Activated naive CD8-positive, alpha-beta T cell (primary cell): Measurements from ENCODE around the gene PTPRT.

Source experiments
- H3K27ac Mint-ChIP-seq: one replicate; pipeline ENCODE4 v1.8.0; 2021; ENCODE audit warnings: mixed read lengths
- H3K27me3 Mint-ChIP-seq: one replicate; pipeline ENCODE4 v1.8.0; 2021; ENCODE audit warnings: mixed read lengths
- H3K36me3 Mint-ChIP-seq: one replicate; pipeline ENCODE4 v1.8.0; 2021; ENCODE audit warnings: mixed read lengths
- H3K4me1 Mint-ChIP-seq: one replicate; pipeline ENCODE4 v1.8.0; 2021; ENCODE audit warnings: low read depth, mixed read lengths
- H3K4me3 Mint-ChIP-seq: one replicate; pipeline ENCODE4 v1.8.0; 2021; ENCODE audit warnings: mild to moderate bottlenecking, mixed read lengths
- H3K9me3 Mint-ChIP-seq: one replicate; pipeline ENCODE4 v1.8.0; 2021; ENCODE audit warnings: low read depth, mixed read lengths

PTPRT gene

DNA sequence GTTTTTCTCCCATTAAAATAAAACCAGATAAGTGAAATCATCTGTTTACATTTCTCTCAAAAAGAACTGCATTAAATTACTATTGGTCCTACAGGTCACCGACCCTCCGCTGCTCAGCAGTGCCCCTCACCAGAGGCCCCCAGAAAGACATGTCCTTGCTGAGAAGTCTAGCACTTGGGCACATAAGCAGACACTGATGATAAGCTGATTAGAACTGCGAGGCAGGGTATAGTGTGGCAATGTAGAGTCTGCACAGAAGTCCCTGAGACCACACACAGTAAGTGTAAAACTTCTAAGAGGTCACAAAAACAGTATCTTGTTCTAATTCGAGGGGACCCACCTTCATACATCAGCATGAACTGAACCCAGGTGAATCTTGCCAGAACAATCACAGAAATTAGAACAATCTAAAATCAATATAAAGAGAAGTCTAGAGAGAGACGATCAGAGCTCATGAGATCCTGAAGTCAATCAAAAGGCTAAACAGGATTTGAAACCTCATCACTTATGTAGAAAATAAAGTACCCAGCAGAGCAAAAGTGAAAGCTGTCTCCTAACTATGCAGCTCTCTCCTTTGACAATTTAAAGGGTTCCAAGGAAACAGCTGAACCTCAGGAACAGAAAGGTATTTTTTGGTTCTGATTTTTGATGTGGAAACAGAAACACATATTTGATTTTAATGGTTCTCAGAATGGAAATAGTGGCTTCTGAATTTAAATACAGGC lies 182.9 kb downstream of the PTPRT start:
- no peak overlapping the region for H3K4me3 Mint-ChIP-seq
- no peak overlapping the region for H3K27ac Mint-ChIP-seq
- H3K27me3 Mint-ChIP-seq, result no peaks in the 10 kb centered on the region
- no peaks in the 10 kb centered on the region for H3K36me3 Mint-ChIP-seq
- no peaks in the 10 kb centered on the region for H3K4me1 Mint-ChIP-seq
- no peaks in the 10 kb centered on the region for H3K9me3 Mint-ChIP-seq

DNA sequence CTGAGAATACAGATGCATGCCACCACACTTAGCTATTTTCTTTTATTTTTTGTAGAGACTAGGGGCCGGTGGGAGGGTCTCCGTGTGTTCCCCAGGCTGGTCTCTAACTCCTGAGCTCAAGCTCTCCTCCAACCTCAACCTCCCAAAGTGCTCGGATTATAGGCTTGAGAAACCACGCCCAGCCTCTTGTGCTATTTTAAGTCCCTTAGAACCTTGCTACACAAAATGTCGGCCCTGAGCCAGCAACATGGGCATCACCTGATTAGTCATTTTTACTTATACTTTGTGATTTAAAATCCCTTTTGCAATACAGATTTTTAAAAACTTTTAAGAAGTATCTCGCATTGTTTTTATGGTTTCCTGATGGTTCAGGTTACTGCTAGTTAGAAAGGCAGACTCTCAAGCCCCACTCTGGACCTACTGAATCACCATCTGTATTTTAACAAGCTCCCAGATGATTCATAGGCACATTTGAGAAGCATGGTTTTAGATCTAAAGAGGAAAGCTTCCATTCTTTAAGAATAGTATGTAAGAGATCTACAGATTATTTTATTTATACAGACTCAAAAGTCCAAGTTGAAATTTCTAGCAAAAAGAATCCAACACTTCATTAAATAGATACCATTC lies 186.3 kb downstream of the PTPRT start:
- no peaks in the 10 kb centered on the region for H3K4me1 Mint-ChIP-seq
- no peaks in the 10 kb centered on the region for H3K36me3 Mint-ChIP-seq
- H3K27ac Mint-ChIP-seq, result no peak overlapping the region
- no peaks in the 10 kb centered on the region for H3K9me3 Mint-ChIP-seq
- H3K27me3 Mint-ChIP-seq, result peaks cover under 1% of the 10 kb centered on the region
- no peak overlapping the region for H3K4me3 Mint-ChIP-seq

DNA sequence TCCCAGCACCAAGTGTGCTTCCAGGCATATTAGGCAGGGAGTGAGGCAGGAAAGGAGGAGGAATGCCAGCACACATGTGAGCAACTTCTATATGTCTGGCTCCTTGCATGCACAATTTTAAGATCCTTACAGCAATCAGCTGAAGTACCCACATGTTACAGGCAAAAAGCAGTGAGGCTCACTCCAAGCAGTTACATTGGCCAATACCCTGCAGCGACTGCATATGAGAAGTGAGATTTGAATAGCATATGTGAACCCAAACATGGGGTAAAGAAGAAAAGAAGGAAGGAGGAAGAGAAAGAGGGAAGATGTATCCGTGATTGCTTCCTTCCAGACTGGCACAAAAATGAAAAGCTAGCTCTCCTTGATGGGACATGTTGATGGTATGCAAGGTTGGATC lies 193.6 kb downstream of the PTPRT start:
- no peak overlapping the region for H3K27ac Mint-ChIP-seq
- no peaks in the 10 kb centered on the region for H3K9me3 Mint-ChIP-seq
- no peak overlapping the region for H3K4me3 Mint-ChIP-seq
- H3K36me3 Mint-ChIP-seq, result no peaks in the 10 kb centered on the region
- H3K27me3 Mint-ChIP-seq, result peaks cover 2% of the 10 kb centered on the region
- no peaks in the 10 kb centered on the region for H3K4me1 Mint-ChIP-seq

DNA sequence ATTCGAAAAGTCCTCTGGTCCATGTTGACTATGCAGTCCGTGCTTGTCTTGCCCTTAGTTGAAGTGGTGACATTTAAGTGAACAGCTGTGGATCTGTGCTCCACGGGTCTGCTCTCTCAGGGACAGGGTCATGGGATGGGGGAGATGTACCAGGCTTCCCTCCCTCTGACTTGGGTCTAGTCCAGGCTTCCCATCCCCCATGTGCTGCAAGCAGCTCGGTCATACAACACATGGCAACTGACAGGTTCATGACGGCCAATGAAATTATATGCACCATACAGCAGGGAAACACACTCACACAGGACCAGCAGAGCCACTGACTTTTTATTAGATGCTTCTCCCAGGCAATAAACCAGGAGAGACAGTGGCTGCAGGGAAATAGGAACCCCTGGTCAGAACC lies 201.4 kb downstream of the PTPRT start:
- Mint-ChIP-seq H3K36me3 (no peaks in the 10 kb centered on the region), H3K27me3 (peaks cover 6% of the 10 kb centered on the region), H3K27ac (no peak overlapping the region), H3K9me3 (peaks cover 4% of the 10 kb centered on the region), H3K4me3 (no peak overlapping the region), H3K4me1 (no peaks in the 10 kb centered on the region)

DNA sequence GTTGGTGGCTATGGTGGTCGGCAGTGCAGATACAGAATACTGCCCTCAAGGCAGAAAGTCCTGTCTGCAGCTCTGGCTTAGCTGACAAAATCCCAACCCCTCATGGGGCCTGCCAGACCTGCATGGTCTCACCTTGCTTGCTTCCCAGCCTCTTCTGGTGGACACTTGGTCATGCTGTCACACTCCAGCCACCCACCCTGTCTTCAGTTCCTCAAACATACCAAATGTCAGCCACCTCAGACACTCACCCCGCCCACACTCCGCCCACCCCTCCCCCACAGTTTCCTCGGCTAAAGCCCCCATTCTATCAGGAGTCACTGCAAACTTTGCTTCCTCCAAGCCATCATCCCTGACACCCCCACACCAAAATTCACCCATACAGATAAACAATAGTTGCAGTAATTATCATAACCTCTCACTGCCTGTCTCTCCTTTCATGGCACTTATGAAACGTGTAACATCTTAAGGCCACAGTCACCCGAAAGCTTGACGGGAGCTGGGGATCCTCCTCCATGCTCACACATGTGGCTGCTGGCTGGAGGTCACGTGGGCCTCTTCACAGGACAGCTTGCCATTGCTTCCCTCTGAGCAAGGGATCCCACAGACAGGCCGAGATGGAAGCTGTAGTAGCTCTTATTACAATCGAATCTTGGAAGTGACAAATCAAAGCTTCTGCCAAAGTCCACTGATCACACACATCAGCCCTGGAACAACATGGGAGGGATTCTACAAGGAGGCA lies 202.2 kb downstream of the PTPRT start:
- Mint-ChIP-seq H3K36me3 (no peaks in the 10 kb centered on the region), H3K27ac (no peak overlapping the region), H3K4me1 (no peaks in the 10 kb centered on the region), H3K4me3 (no peak overlapping the region), H3K27me3 (peaks cover 6% of the 10 kb centered on the region), H3K9me3 (peaks cover 4% of the 10 kb centered on the region)

DNA sequence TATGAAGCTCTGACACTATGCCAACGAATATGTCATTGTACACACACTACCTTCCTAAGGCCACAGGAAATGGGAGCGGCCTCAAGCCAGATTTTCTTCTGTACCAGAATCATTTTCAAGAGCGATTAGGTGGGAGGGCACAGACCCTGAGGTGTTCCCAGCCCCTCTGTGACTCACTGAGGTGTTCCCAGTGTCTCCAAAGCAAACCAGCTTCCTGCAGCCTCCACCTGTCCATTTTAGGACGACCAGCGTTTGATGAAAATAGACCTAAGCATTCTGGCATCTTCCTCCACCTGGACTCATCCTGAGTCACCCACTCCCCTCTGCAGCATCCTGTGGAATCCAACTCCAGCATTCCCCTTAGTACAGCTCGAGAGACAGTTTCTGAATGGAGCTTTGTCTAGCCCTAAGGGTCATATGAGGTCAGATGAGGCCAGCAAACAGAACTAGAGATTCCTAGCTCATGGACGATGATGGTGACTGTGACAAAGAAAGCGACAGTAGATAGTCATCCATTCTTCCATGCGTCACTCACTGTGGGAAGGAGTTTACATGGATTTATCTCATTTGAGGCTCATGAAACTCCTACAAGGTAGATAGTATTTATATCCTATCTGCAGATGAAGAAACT lies 203.4 kb downstream of the PTPRT start:
- Mint-ChIP-seq H3K36me3 (no peaks in the 10 kb centered on the region), H3K4me3 (no peak overlapping the region), H3K9me3 (peaks cover 4% of the 10 kb centered on the region), H3K4me1 (no peaks in the 10 kb centered on the region), H3K27me3 (peaks cover 6% of the 10 kb centered on the region), H3K27ac (no peak overlapping the region)

DNA sequence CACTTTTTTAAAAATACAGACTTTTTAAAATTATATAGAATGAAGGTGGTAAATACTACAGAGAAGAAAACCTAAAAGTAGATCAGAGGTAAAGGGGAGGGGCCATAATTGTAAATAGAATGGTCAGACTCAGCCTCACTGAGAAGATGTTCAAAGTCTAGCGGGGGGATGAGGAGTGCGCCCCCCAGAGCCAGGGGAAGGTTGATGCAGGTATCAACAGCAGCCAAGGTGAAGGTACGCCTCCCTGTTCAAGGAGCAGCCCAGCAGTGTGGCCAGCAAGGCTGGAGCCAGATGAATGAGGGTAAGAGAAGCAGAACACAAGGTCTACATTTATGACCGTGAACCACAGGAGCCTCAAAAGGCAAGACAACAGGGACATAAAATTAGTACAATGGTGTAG lies 204.1 kb downstream of the PTPRT start:
- Mint-ChIP-seq H3K9me3 (peaks cover 4% of the 10 kb centered on the region), H3K36me3 (no peaks in the 10 kb centered on the region), H3K27ac (no peak overlapping the region), H3K4me3 (no peak overlapping the region), H3K4me1 (no peaks in the 10 kb centered on the region), H3K27me3 (peaks cover 6% of the 10 kb centered on the region)

DNA sequence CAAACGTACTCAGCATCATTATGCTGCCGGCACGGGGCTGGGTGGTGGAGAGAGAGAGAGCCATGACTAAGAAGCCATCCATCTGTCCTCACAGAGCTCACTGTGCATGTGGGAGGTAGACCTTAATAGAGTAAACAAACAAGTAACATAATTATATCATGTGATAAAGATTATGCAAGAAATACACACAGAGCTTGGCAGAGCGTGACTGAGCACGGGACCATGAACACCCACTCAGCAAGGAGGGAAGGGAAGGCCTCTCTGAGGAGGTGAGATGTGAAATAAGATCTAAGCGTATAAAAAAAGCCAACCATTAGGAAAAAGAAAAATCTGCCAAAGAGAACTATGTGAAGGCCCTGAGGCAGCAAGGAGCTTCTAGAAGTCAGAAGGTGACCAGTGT lies 207.5 kb downstream of the PTPRT start:
- H3K27ac Mint-ChIP-seq, result no peak overlapping the region
- no peaks in the 10 kb centered on the region for H3K36me3 Mint-ChIP-seq
- H3K9me3 Mint-ChIP-seq, result peaks cover 4% of the 10 kb centered on the region
- peaks cover 7% of the 10 kb centered on the region for H3K27me3 Mint-ChIP-seq
- no peaks in the 10 kb centered on the region for H3K4me1 Mint-ChIP-seq
- no peak overlapping the region for H3K4me3 Mint-ChIP-seq

DNA sequence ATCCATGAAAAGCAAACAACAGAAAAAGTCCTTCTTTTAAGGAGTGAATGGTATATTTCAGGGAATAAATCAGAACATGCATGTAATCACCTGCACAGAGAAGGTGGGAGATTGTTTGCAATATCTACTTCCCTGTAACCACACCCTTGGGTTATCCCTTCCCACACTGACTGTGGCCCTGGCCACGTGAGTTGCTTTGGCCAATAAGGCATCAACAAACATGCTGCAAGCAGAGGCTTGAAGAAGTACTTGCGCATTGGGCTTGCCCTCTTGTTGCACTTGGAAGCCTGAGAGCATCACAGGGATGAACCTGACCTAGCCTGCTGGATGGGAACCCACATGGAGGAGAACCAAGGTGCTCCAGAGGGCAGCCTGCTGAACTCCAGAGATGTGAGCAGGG lies 208.5 kb downstream of the PTPRT start:
- Mint-ChIP-seq H3K27me3 (peaks cover 7% of the 10 kb centered on the region), H3K4me1 (no peaks in the 10 kb centered on the region), H3K27ac (no peak overlapping the region), H3K4me3 (no peak overlapping the region), H3K9me3 (peaks cover 4% of the 10 kb centered on the region), H3K36me3 (no peaks in the 10 kb centered on the region)

DNA sequence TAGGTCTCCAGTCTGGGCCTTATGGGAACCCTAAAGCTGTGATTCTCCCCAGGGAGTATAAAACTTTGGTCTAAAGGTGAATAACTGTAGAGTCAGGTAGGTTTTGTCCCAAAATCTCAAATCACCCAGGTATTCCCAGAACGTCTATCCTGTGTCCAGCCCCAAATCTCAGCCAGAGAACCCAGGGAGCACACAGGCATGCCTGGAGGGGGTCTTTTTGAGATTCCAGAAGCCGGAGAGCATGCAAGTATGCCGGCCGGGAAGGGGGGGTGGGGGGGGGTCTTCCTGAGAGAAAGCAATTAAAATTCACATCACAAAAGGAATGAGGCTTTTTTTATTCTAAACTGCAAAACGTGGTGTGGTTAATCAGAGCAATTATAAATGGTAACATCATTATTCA lies 210.0 kb downstream of the PTPRT start:
- H3K9me3 Mint-ChIP-seq, result peaks cover 4% of the 10 kb centered on the region
- H3K27ac Mint-ChIP-seq, result no peak overlapping the region
- no peaks in the 10 kb centered on the region for H3K4me1 Mint-ChIP-seq
- H3K36me3 Mint-ChIP-seq, result no peaks in the 10 kb centered on the region
- no peak overlapping the region for H3K4me3 Mint-ChIP-seq
- H3K27me3 Mint-ChIP-seq, result peaks cover 6% of the 10 kb centered on the region

DNA sequence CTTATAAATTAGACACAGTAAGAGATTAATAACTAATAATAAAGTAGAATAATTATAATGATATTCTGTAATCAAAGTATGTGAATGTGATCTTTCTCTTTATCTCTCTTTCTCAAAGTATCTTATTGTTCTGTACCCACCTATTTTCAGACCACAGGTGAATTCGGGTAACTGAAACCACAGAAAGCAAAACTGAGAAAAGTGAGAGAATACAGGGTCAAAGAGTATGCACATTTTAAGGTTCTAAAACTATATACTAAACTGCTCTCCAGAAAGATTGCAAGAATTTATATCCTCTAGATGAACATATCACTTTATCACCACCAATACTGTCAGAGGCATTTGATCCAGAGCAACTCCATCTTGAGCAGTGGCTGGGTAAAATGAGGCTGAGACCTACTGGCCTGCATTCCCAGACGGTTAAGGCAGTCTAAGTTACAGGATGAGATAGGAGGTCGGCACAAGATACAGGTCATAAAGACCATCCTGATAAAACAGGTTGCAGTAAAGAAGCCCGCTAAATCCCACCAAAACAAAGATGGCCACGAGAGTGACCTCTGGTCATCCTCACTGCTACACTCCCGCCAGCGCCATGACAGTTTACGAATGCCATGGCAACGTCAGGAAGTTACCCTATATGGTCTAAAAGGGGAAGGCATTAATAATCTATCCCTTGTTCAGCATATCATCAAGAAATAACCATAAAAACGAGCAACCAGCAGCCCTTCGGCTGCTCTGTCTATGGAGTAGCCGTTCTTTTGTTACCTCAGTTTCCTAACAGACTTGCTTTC lies 211.3 kb downstream of the PTPRT start:
- Mint-ChIP-seq H3K4me1 (no peaks in the 10 kb centered on the region), H3K4me3 (no peak overlapping the region), H3K36me3 (no peaks in the 10 kb centered on the region), H3K27me3 (peaks cover 1% of the 10 kb centered on the region), H3K27ac (no peak overlapping the region), H3K9me3 (no peaks in the 10 kb centered on the region)

DNA sequence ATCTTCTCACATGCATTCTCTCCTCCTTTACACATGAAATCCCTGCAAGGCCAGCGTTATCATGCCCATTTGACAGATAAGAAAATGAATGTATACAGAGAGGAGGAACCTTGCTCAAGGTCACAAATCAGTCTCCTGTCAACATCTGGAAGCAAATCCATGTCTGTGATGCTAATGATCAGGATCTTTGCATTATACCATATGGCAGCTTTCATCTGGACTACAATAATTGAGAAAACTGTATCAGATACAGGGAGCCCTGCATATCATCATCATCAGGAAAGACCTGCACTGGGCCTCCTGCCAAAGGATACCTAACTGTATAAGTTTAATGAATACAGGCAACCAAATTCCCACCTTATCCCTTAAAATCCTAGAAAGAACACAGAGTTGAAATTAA lies 213.7 kb downstream of the PTPRT start:
- Mint-ChIP-seq H3K27ac (no peak overlapping the region), H3K9me3 (no peaks in the 10 kb centered on the region), H3K27me3 (peaks cover 1% of the 10 kb centered on the region), H3K4me3 (no peak overlapping the region), H3K36me3 (no peaks in the 10 kb centered on the region), H3K4me1 (no peaks in the 10 kb centered on the region)

DNA sequence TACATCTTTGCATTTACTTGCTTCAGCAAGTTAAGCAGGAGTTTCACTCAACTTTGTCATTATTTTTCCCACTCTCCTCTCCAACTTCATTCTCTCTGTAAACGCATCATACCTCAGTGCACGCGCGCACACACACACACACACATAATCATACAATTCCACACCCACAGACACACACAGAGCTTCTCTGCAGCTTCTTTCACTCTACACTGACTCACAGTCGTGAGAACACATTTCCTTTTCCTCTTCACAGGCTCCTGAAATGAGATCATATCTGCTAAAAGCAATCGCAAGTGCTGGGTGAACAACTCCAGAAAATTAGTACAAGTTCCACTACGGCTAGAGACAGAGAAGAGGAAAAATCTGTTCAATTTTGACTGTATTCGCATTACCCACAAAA lies 215.4 kb downstream of the PTPRT start:
- Mint-ChIP-seq H3K27ac (no peak overlapping the region), H3K9me3 (no peaks in the 10 kb centered on the region), H3K4me1 (no peaks in the 10 kb centered on the region)

DNA sequence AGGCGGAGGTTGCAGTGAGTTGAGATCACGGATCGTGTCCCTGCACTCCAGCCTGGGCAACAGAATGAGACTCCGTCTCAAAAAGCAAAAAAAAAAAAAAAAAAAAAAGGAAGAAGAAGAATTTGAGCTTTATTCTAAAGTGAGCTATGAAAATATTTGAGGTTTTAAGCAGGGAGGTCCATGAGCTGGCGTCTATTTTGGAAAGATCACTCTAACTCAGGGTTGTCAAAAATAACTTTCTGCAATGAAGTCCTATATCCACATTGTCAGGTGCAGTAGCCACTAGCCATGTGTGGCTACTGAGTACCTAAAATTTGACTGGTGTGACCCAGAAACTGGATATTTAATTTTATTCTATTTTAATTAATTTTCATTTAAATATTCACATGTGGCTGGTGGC lies 217.1 kb downstream of the PTPRT start:
- no peaks in the 10 kb centered on the region for H3K9me3 Mint-ChIP-seq
- H3K4me1 Mint-ChIP-seq, result no peaks in the 10 kb centered on the region
- no peaks in the 10 kb centered on the region for H3K36me3 Mint-ChIP-seq
- H3K4me3 Mint-ChIP-seq, result no peak overlapping the region
- no peak overlapping the region for H3K27ac Mint-ChIP-seq
- H3K27me3 Mint-ChIP-seq, result no peaks in the 10 kb centered on the region

More for the DNA sequence above, 215.4 kb downstream of the PTPRT start:
- H3K4me3 Mint-ChIP-seq, result no peak overlapping the region
- peaks cover 1% of the 10 kb centered on the region for H3K27me3 Mint-ChIP-seq
- no peaks in the 10 kb centered on the region for H3K36me3 Mint-ChIP-seq
